ENCODE measurements around the gene TRAK1. TPM values are rescaled to one million over a fixed set of nuclear protein-coding genes. Genes with fewer than 3 reads are reported as not detected.

Gene TRAK1
- total RNA-seq, 1 donor from 2014 or later: 49.2 TPM

DNA sequence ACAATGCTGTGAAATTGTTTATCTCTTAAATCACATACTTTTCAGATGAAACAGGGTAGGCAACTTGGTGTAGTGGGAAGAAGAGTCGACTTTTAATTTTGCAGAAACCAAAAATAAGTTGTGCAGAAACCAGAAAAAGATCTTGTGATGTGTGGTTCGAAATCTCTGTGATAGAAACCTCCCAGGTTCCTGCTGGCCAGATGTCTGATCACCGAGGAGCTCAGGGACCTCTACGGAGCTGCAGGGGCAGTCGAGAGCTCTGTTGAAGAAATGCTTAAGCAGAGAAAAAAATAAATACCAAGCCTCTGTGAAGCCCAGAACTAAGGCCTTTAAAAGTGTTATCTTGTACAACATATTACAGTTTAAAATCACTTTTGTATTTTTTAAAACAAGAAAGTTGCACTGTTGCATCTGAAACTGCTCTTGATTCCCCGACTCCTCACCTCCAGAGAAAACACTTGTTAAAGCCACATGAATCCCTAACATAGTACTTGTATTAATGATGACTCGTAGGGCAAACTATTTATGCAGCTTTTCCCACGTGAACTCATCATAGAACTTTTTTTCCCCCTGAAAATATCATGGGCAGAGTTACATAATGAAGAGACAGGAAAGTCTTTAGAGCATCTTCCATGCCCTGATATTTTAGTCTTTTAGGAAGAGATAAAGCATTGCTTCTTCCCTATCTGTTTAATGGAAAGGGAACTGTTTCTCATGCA lies 123.6 kb downstream of the TRAK1 start:
- TF ChIP-seq, protein P1, sequence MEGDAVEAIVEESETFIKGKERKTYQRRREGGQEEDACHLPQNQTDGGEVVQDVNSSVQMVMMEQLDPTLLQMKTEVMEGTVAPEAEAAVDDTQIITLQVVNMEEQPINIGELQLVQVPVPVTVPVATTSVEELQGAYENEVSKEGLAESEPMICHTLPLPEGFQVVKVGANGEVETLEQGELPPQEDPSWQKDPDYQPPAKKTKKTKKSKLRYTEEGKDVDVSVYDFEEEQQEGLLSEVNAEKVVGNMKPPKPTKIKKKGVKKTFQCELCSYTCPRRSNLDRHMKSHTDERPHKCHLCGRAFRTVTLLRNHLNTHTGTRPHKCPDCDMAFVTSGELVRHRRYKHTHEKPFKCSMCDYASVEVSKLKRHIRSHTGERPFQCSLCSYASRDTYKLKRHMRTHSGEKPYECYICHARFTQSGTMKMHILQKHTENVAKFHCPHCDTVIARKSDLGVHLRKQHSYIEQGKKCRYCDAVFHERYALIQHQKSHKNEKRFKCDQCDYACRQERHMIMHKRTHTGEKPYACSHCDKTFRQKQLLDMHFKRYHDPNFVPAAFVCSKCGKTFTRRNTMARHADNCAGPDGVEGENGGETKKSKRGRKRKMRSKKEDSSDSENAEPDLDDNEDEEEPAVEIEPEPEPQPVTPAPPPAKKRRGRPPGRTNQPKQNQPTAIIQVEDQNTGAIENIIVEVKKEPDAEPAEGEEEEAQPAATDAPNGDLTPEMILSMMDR (conservative IDR thresholded peaks at IDR 0.05): no peak
- Mint-ChIP-seq H3K36me3 (peaks cover 17% of the 10 kb centered on the region), H3K4me3 (no peak overlapping the region), H3K9me3 (no peaks in the 10 kb centered on the region), H3K27me3 (no peaks in the 10 kb centered on the region), H3K27ac (no peak overlapping the region), H3K4me1 (ENCODE audit: unreplicated experiment) (no peaks in the 10 kb centered on the region)
- DNase-seq (ENCODE audit: extremely low spot score, unreplicated experiment): no peak

DNA sequence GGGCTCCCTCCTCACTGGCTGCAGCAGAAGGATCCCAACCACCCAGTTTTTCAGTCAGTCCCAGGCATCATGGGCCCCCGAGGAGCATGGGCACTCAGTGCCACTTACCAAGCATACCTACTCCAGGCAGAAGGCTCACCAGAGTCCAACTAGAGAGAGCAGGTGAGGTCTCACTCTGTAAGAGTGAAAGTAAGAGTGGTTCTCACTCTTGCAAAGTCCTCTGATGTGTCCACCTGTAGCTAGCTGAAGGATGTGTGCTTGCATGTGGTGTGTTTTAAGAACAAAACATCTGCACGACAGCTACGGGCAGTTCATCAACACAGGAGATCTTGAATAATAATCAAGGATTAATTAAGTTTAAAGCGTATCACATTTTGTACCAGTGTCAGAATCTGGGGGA lies 125.1 kb downstream of the TRAK1 start:
- Mint-ChIP-seq H3K36me3 (peaks cover 11% of the 10 kb centered on the region), H3K4me1 (ENCODE audit: unreplicated experiment) (no peaks in the 10 kb centered on the region), H3K27me3 (no peaks in the 10 kb centered on the region), H3K27ac (no peak overlapping the region), H3K9me3 (no peaks in the 10 kb centered on the region), H3K4me3 (no peak overlapping the region)
- DNase-seq (ENCODE audit: extremely low spot score, unreplicated experiment): no peak
- TF ChIP-seq, protein P1 (conservative IDR thresholded peaks at IDR 0.05): no peak

DNA sequence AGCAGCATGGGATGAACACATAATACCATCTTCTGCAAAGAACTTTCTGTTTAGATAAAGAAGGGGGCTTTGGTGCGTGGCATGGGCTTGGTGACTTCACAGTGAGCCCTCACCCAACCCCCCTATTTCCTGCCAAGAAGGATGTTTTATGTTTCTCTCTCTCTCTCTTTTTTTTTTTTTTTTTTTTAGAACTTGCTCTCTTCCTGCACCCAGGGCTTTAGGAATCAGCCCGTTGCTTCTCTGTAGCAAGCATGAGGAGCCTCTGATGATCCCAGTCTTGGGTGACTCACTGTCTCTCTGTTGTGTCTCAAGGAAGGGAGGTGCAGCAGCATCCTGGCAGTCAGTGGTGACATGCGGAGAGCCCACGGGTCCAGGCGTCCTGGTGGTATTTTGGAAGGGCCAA lies 125.8 kb downstream of the TRAK1 start:
- Mint-ChIP-seq H3K4me3 (no peak overlapping the region), H3K27ac (no peak overlapping the region), H3K27me3 (no peaks in the 10 kb centered on the region), H3K9me3 (no peaks in the 10 kb centered on the region), H3K36me3 (peaks cover 6% of the 10 kb centered on the region), H3K4me1 (ENCODE audit: unreplicated experiment) (no peaks in the 10 kb centered on the region)
- TF ChIP-seq, protein P1 (conservative IDR thresholded peaks at IDR 0.05): no peak
- peak; percentile 7 for DNase-seq (ENCODE audit: extremely low spot score, unreplicated experiment)

DNA sequence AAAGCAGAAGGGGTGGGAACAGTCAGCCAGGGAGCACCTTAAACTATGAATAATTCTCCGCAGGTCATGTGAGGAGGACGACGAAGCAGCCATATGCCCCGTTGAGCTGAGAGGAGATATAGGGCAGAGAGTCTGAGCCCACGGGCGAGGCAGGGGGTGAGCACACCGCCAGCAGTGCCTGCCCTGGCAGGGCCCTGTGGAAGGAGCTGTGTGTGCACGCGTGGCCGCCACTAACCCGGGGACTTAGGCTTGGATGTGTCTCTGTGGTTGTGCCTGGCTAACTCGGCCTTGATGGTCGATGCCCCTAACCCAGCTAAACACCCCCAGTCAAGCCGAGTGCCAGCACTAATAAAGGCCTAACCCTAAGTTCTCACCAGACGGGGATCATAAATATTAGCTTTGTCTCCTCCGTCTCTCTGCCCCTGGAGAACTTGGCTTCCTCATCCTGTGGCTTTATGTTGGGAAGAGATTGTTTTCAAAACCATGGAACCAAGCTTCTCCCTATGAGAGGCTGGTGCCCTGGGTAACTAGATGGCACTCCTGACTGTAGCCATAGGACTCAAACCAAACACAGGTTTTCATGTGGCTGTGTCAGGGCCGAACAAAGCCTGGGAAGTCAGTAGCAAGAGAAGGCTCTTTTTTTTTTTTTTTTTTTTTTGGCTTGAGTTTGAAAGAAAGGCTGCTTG lies 129.4 kb downstream of the TRAK1 start:
- Mint-ChIP-seq H3K27ac (no peak overlapping the region), H3K27me3 (no peaks in the 10 kb centered on the region), H3K4me1 (ENCODE audit: unreplicated experiment) (no peaks in the 10 kb centered on the region), H3K4me3 (no peak overlapping the region), H3K36me3 (peaks cover 10% of the 10 kb centered on the region), H3K9me3 (no peaks in the 10 kb centered on the region)
- TF ChIP-seq, protein P1 (conservative IDR thresholded peaks at IDR 0.05): no peak
- peak; percentile 62 for DNase-seq (ENCODE audit: extremely low spot score, unreplicated experiment)

DNA sequence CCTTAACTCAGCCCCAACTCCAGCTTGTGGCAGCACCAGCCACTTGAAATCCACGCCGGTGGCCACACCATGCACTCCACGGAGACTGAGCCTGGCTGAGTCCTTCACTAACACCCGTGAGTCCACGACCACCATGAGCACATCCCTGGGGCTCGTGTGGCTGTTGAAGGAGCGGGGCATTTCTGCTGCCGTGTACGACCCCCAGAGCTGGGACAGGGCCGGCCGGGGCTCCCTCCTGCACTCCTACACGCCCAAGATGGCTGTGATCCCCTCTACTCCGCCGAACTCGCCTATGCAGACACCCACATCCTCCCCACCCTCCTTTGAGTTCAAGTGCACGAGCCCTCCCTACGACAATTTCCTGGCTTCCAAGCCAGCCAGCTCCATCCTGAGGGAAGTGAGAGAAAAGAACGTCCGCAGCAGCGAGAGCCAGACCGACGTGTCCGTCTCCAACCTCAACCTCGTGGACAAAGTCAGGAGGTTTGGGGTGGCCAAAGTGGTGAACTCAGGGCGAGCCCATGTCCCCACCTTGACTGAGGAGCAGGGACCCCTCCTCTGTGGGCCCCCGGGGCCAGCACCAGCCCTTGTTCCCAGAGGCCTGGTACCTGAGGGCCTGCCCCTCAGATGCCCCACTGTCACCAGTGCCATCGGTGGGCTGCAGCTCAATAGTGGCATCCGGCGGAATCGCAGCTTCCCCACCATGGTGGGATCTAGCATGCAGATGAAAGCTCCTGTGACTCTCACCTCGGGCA lies 132.0 kb downstream of the TRAK1 start:
- H3K27ac Mint-ChIP-seq: no peak overlapping the region

More for the DNA sequence above, 132.0 kb downstream of the TRAK1 start:
- no peaks in the 10 kb centered on the region for H3K27me3 Mint-ChIP-seq
- peaks cover 11% of the 10 kb centered on the region for H3K36me3 Mint-ChIP-seq
- peak; percentile 47 for DNase-seq (ENCODE audit: extremely low spot score, unreplicated experiment)
- H3K9me3 Mint-ChIP-seq: no peaks in the 10 kb centered on the region
- no peak overlapping the region for H3K4me3 Mint-ChIP-seq
- H3K4me1 Mint-ChIP-seq (ENCODE audit: unreplicated experiment): no peaks in the 10 kb centered on the region
- TF ChIP-seq, protein P1 (conservative IDR thresholded peaks at IDR 0.05): no peak

Data from type B pancreatic cell (in vitro differentiated cells).